Skin of body (tissue), 2 donors: ENCODE results near the gene DMRTA1. TPM values are rescaled to one million over a fixed set of nuclear protein-coding genes. Genes with fewer than 3 reads are reported as not detected.
"Not testable (repeated sequence)": the region's sequence is repeated elsewhere in the genome, so short reads cannot be mapped to it uniquely, and the experiment has no call there.

Experiments
- DNase-seq: peaks from one replicate; lab custom pipeline; 2025; lab: John Stamatoyannopoulos, UW
- total RNA-seq: library from RNA; depleted of rRNA; stranded (reverse); fragments of >200 nt; gene quantifications from one replicate; pipeline ENCODE4 v1.2.3, GENCODE V29; 2014

Gene DMRTA1
- total RNA-seq, 1 donor from 2014 or later: 0.79 TPM

DNA sequence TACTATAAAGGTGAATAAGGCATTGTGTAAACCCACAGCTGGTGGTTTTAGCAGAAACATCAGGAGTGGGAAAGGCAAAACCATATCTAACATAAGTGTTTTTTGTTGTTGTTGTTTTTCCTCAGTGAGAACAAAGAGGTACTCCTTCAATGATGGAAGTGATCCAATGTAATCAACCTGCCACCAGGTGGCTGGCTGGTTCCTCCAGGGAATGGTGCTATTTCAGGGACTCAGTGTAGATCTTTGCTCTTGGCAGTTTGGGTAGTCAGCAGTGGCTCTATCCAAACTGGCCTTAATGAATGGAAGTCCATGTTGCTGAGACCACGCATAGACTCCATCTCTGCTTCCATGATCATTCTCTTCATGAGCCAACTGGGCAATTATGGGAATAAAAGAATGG, 10.8 kb downstream of the DMRTA1 start:
- DNase-seq: no peak

GRCh38 chr9:22463205-22463604, 16.6 kb downstream of the DMRTA1 start:
- DNase-seq: no peak

DNA sequence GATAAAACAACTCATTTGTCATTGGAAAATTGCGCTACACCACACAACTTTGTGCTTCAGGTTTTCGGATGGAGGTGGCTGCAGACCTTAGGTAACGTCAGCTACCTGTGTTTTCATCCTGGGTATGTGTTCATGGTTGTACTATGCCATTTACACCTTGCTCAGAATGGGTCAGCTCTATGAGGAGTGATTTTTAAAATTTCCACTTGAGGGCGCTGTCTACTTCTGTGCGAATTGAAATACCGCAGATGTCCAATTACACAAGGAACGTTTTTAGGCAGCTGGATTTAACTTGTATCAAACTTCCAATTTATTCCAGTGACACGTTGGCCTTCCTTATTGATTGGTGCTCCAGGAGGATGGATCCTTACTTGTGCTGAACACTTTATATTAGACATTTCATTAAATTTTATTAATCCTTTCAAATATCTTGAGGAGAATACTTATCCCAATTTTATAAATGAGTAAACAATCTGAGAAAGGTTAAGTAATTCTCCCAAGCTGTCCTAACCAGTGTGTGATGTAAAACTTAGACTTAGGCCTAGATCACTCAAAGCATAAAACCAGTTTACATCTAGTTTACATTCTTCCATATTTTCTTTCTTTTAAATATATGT, 23.4 kb downstream of the DMRTA1 start:
- no peak for DNase-seq

GRCh38 chr9:22481566-22481965, 34.9 kb downstream of the DMRTA1 start:
- no peak for DNase-seq

DNA sequence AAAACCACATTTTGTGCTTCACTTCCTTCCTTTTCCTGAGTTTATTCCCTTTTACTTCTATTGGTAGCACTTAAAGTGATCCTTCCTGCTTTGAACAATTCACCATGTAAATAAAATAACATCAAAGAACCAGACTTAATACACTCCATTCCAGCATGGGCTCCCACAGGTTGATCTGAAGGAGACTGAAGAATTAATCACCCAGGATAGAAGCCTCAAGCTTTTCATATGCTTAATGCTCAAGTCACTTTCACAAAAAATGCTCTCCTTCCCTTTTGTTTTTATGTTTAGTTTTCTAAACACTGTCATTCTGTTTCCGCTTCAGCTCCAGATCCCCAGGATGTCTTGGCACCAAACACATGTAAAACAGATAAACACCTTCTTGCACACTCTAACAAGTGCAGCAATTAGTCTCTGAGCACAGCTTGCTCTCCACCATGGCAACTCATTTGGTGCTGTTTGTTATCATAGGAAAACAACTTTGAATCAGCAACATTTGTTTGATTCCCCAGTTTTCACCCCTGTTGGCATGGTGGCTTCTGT, 37.0 kb downstream of the DMRTA1 start:
- DNase-seq: no peak

DNA sequence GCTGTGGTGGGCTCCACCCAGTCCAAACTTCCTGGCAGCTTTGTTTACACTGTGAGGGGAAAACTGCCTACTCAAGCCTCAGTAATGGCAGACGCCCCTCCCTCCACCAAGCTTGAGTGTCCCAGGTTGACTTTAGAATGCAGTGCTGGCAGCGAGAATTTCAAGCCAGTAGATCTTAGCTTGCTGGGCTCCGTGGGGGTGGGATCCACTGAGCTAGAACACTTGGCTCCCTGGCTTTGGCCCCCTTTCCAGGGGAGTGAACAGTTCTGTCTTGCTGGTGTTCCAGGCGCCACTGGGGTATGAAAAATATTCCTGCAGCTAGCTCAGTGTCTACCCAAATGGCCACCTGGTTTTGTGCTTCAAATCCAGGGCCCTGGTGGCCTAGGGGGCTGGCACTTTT, 49.6 kb downstream of the DMRTA1 start:
- not testable (repeated sequence) for DNase-seq
